SK-N-DZ (cell line): ENCODE results near the gene EMSY.

ENCODE experiments used
- DNase-seq: peaks from one replicate; pipeline ENCODE4 v3.0.0-alpha.2; 2015; ENCODE audit warnings: low spot score
- small RNA-seq, 2 experiments: library from RNA; depleted of rRNA; stranded (forward); fragments of <200 nt; gene quantifications; one replicate each; pipeline ENCODE3, GENCODE V24; 2014

Gene EMSY

GRCh38 chr11:76597533-76598425 is 153.0 kb downstream of the EMSY start:
- no peak for DNase-seq

- DNase-seq, result peak; percentile 82
Measured at GRCh38 chr11:76598426-76598839, 153.6 kb downstream of the EMSY start.

GRCh38 chr11:76599041-76600013 is 154.5 kb downstream of the EMSY start:
- DNase-seq, result peak; percentile 49

- no peak for DNase-seq
Measured at GRCh38 chr11:76600124-76600655, 155.4 kb downstream of the EMSY start.

- DNase-seq, result no peak
Measured at GRCh38 chr11:76601272-76601671, 156.5 kb downstream of the EMSY start.

- DNase-seq, result no peak
Measured at GRCh38 chr11:76601724-76602123, 156.9 kb downstream of the EMSY start.

- DNase-seq, result no peak
Measured at GRCh38 chr11:76602431-76602861, 157.6 kb downstream of the EMSY start.

Small RNA genes within 50 kb of the gene (small RNA-seq; reads per million reads assigned to genes)
- gene AP001189.2, result 0 reads per million in 2 experiments
- 0 reads per million in 2 experiments for gene RF00019
